Neural crest cell (in vitro differentiated cells): Measurements from ENCODE around the gene NPC1. TPM values are rescaled to one million over a fixed set of nuclear protein-coding genes. Genes with fewer than 3 reads are reported as not detected.

Source experiments
- DNase-seq: peaks from one replicate; pipeline ENCODE4 v3.0.0; 2021; ENCODE audit warnings: low read depth, mixed read lengths, low spot score
- H3K27ac Mint-ChIP-seq: one replicate; pipeline ENCODE4 v1.8.0; 2021; ENCODE audit warnings: mild to moderate bottlenecking, mixed read lengths; ENCODE audit not compliant: unreplicated experiment
- H3K27me3 Mint-ChIP-seq: 2 replicates; pipeline ENCODE4 v1.8.0; 2021; ENCODE audit warnings: low read depth, mild to moderate bottlenecking, mixed read lengths
- H3K36me3 Mint-ChIP-seq: 2 replicates; pipeline ENCODE4 v1.8.0; 2021; ENCODE audit warnings: low read depth, mild to moderate bottlenecking, mixed read lengths
- H3K4me1 Mint-ChIP-seq: 2 replicates; pipeline ENCODE4 v1.8.0; 2021; ENCODE audit warnings: mixed read lengths
- H3K4me3 Mint-ChIP-seq: one replicate; pipeline ENCODE4 v1.8.0; 2021; ENCODE audit warnings: mild to moderate bottlenecking, mixed read lengths
- H3K9me3 Mint-ChIP-seq: 2 replicates; pipeline ENCODE4 v1.8.0; 2021; ENCODE audit warnings: mixed read lengths
- CTCF ChIP-seq: fragments of 200-600 bp; sonication (generic); conservative IDR thresholded peaks from 2 replicates; pipeline ENCODE4 v1.5.0; 2021; ENCODE audit warnings: antibody characterized with exemption, mild to moderate bottlenecking
- total RNA-seq: library from RNA; stranded (reverse); gene quantifications from 2 replicates; pipeline ENCODE4 v1.2.1, GENCODE V29; 2021

Gene NPC1
- total RNA-seq, 1 donor from 2014 or later: 62.7 TPM

GRCh38 chr18:23626451-23627279 is 40.4 kb upstream of the NPC1 start:
- TF ChIP-seq CTCF: no peak
- Mint-ChIP-seq H3K36me3 (no peaks in the 10 kb centered on the region), H3K27me3 (peaks cover 14% of the 10 kb centered on the region), H3K27ac (no peak overlapping the region), H3K9me3 (no peaks in the 10 kb centered on the region), H3K4me1 (no peaks in the 10 kb centered on the region), H3K4me3 (no peak overlapping the region)
- no peak for DNase-seq

- no peak overlapping the region for H3K4me3 Mint-ChIP-seq
- H3K4me1 Mint-ChIP-seq: peaks cover 5% of the 10 kb centered on the region
- H3K27ac Mint-ChIP-seq: no peak overlapping the region
- H3K36me3 Mint-ChIP-seq: no peaks in the 10 kb centered on the region
- H3K9me3 Mint-ChIP-seq: no peaks in the 10 kb centered on the region
- no peak for DNase-seq
- H3K27me3 Mint-ChIP-seq: peaks cover 46% of the 10 kb centered on the region
- no peak for TF ChIP-seq CTCF
These were observed 36.7 kb upstream of the NPC1 start for GRCh38 chr18:23623040-23623439.

GRCh38 chr18:23619388-23619881 is 33.1 kb upstream of the NPC1 start:
- TF ChIP-seq CTCF: no peak
- Mint-ChIP-seq H3K27me3 (peaks cover 58% of the 10 kb centered on the region), H3K36me3 (no peaks in the 10 kb centered on the region), H3K27ac (no peak overlapping the region), H3K4me1 (peaks cover 5% of the 10 kb centered on the region), H3K4me3 (peak overlapping the region; percentile 61), H3K9me3 (no peaks in the 10 kb centered on the region)
- DNase-seq: no peak

- H3K27ac Mint-ChIP-seq: no peak overlapping the region
- peak overlapping the region; percentile 56 for H3K4me3 Mint-ChIP-seq
- H3K36me3 Mint-ChIP-seq: no peaks in the 10 kb centered on the region
- peaks cover 5% of the 10 kb centered on the region for H3K4me1 Mint-ChIP-seq
- peak; percentile 19 for TF ChIP-seq CTCF
- H3K9me3 Mint-ChIP-seq: no peaks in the 10 kb centered on the region
- DNase-seq: peak; percentile 22
- H3K27me3 Mint-ChIP-seq: peaks cover 58% of the 10 kb centered on the region
These were observed 32.6 kb upstream of the NPC1 start for GRCh38 chr18:23618862-23619387.

- H3K4me1 Mint-ChIP-seq: peaks cover 5% of the 10 kb centered on the region
- H3K4me3 Mint-ChIP-seq: no peak overlapping the region
- peaks cover 56% of the 10 kb centered on the region for H3K27me3 Mint-ChIP-seq
- DNase-seq: no peak
- TF ChIP-seq CTCF: no peak
- H3K36me3 Mint-ChIP-seq: no peaks in the 10 kb centered on the region
- no peaks in the 10 kb centered on the region for H3K9me3 Mint-ChIP-seq
- H3K27ac Mint-ChIP-seq: no peak overlapping the region
These were observed 31.2 kb upstream of the NPC1 start for GRCh38 chr18:23617412-23618014.
